NCI-H2171 treated with DMSO at 0.1 percent for 48 hours (cell line): ENCODE data around the gene BTAF1.

Source experiments
- DNase-seq: peaks from one replicate; lab custom pipeline; 2025; lab: John Stamatoyannopoulos, UW

The BTAF1 gene

DNA sequence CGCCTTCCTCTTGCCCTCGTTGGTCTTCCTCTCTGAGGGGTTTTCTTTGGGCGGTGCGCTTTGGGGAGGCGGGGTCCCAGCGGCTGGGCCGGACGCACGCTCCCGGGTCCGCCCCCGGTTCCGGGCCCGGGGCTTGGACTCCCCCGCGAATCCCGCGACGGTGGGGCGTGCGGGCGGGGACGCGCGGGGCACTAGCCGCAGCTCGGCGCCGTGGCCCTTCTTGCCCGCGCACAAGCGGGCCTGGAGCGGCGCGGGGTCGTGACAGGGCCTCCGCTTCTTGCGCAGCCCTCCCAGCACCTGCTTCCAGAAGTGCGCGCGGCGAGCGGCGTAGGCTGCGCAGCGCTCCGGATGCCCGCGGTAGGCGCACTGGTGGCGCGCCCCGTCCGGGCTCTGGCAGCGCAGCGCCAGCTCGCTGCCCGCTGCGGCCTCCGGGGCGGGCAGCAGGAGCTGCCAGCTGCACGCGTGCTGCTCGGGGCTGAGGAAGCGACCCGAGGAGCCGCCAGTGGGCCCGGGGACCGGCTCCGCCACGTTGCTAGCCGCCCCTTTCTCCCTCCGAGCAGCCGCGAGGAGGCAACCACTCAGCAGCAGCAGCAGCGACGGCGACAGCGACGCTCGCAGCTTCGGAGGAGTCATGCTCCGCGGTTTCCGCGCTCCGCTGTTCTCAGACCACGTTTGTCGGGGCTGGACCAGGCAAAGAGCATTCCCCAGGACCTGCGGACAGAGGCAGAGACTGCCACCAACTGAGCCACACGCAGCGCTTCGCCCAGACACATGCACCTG, 15.0 kb upstream of the BTAF1 start:
- DNase-seq, result peak; percentile 66

DNA sequence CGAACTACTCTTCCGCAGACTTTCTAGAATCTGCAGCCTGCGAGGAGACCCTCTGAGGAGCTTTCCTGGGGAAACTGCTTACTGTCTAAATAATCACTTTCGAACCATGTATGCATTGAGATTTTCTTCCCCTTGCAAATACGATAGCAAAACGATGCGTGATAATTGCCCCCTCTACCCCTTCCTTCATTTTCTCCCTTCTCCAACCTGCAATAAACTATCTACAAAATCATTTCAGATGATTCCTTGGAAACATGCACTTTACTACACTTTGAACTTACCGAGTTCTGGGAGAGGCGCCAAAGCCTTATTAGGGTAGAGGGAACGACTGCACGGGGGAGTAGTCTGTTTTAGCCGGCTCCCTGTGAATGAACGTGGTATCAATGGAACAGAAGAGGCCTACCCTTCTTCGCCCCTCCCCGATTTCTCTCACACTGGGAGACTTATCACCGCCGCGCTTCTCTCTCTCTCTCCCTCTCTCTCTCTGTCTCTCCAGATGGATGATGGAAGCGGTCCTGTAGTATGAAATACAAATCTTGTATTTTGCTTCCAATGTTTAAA, 14.4 kb upstream of the BTAF1 start, which contains the start of gene FGFBP3:
Gene FGFBP3 (minus strand): TSS at position 370 of the 561 bp plus-strand sequence. CDS start 517 bp downstream, outside the sequence.
- peak; percentile 78 for DNase-seq

- DNase-seq, result no peak
These were observed 13.1 kb upstream of the BTAF1 start for GRCh38 chr10:91910467-91910866.

GRCh38 chr10:91919651-91920050, 3.9 kb upstream of the BTAF1 start:
- DNase-seq, result no peak

DNA sequence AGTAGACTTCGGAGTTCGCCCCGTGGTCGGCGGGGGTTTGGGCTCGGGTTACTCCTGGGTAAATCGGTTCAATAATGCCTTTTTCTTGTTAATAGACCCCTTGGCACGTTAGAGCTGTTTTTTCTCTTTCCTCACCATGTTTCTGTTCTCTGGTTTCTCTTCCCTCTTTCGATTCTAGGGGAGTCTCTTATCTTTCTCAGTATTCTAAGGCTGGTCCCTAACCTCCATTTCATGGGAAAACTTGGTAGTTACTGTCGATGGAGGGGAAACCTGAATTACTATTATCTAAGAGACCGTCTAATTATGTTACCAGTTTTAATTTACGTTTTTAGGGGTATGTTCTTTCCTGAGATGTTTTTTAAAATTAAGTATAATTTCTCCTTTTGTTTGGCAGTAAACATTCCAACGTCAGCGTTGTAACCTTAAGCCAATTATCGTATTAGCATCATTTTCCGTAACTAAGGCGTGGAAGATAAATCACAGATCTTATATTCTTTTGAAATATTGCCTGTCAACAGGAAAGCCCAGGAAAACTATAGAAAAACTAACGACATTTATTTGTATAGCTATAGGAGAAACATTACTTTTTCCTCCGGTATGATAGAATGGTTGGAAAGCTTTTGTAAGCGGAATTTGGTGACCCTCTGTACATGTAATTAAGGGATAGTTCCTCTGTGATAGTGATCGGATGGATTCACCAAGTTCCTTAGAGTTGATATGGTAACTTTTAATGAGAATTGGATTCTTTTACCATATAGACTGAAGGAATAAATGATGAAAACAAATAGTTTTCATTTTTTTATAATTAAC, 847 bp downstream of the BTAF1 start:
- DNase-seq, result no peak

DNA sequence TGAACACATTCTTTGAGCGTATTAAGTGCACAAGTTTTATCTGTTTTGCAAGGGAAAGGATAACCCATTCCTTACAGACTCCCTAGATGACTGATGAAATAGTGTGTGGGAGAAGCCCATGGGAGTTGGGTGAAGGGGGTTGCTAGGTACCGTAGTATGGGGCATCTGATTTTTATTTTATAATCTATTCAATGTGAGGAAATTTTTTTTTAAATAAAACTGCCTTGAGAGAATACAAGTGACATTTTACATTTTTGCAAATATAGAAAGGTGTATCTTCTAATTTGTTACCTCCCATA, 1.4 kb downstream of the BTAF1 start:
- no peak for DNase-seq

DNA sequence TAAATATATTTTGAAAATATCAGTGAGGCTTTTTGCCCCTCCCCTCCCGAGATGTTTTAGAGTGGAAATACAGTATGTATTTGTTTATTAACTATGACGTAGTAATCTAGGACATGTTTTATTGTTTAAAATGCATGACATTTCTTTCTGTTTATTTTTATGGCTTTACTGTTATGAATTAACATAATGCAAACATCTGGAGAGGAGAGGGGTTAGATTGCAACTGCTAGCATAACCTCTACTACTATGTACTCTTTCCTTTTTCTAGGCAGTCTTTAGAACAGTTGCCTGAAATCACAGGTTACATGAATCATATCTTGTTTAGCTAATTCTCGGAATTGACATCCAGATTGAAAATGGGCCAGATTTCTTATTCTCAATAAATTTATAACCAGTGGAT, 7.4 kb downstream of the BTAF1 start:
- DNase-seq, result no peak

DNA sequence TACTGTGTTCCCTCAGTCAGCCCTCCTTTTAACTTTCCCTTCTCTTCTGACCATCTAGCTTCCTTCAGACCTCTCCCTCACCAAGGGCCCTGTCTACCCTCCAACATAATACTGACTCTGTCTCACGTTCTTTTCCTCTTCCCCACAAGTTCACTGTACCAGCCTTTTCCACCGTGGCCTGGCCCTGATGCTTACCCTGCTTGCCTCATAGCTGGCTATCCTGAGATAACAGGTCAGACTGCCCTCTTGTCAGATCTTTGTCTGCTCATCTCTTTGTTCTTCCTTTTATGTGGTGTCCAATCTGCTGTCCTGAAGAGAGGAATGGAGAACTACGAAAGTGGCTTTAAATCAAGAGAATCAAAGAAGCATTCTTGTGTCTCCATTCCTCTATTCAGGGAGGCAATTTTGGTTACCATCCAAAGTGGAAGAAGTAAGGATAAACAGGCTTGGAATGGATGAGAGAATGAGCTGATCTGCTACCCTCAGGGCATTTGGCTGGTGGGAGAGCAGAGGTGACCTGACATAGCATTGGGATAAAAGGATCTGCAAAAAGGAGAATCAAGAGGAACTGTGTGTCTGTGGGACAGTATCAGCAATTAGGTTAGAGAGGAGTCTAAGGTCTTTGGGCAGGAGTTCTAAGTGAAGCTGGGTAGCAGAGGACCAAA, 8.1 kb downstream of the BTAF1 start:
- no peak for DNase-seq

- no peak for DNase-seq
These were observed 9.2 kb downstream of the BTAF1 start for GRCh38 chr10:91932737-91933136.

GRCh38 chr10:91935886-91936285, 12.3 kb downstream of the BTAF1 start:
- DNase-seq, result no peak

- no peak for DNase-seq
These were observed 16.1 kb downstream of the BTAF1 start for GRCh38 chr10:91939653-91940052.

DNA sequence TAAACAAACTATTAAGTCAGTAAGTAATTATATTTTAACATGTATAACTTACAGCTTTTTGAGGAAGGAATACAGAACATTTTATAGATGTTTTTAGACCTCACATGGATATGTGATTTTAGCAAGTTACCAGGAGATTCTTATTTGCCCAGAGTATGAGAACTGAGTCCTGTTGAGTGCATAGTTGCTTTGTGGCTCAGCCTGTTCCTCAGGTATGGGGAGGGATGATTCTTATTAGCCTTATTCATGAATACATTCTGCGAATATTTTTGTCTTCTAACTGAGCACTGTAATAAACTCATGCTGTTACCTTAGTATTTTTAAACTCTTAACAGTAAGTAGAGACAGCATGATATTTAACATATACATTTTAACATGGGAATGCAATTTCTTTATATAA, 17.9 kb downstream of the BTAF1 start:
- no peak for DNase-seq

DNA sequence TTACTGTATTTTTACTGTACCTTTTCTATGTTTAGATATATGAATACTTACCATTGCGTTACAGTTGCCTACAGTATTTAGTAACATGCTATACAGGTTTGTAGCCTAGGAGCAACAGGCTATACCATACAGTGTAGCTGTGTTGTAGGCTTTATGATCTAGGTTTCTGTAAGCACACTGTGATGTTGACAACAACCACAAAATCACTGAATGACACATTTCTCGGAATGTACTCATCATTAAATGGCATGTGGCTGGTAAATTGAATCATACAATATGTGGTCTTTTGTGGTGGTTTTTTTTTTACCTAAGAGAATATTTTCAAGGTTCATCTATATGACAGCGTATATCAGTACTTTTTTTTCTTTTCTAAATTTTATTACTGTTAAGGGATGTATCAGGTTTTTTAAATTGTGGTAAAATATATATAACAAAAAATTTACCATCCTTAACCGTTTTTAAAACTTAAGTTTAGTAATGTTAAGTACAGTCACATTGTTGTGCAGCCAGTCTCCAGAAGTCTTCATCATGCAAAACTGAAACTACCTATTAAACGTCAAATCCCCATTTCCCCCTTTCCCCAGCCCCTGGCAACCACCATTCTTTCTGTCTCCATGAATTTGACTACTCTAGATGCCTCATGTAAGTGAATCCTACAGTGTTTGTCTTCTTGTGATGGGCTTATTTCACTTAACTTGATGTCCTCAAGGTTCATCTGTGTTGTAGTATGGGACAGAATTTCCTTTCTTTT, 21.5 kb downstream of the BTAF1 start:
- DNase-seq, result no peak

DNA sequence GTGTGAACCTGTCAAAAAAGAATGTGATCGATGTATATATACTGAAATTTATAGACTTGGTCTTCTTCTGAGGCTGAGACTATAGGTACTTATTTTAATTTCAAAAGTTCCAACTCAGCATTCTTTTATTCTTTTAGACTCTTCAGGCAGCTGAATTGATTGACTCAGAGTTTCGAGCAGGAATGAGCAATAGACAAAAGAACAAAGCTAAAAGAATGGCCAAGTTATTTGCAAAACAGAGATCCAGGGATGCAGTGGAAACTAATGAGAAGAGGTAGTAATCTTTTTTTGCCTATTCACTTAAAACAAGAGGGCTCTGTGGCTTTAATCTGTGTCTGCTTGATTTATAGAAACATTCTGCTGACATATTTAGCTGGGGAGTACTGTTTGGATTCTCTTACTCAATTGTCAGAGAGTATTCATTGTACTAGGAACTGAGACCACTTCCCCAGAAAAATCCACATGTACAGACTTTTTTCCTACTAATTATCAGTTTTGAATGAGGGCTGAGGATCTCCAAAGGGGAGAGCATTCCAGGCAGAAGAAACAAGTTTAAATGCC, 30.1 kb downstream of the BTAF1 start:
- DNase-seq, result no peak

- no peak for DNase-seq
These were observed 31.5 kb downstream of the BTAF1 start for GRCh38 chr10:91955114-91955513.

DNA sequence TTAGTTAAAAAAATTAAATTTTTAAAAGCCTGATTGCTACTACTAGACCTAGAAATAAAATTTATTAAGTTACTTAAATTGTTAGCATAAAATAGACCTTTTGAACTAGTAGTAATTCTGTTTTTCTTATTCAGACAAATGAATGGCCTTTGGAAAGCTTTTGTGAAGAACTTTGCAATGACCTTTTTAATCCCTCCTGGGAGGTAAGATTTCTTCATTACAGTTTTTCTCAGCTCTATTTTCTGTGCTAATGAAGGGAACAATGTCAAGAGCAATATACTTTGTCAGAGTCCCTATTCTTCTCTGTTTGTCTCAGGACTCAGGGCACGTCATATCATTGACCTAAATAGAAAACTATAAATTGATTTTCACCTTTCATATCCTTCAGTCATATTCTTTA, 33.5 kb downstream of the BTAF1 start:
- DNase-seq, result no peak

- no peak for DNase-seq
These were observed 45.7 kb downstream of the BTAF1 start for GRCh38 chr10:91969297-91969696.

DNA sequence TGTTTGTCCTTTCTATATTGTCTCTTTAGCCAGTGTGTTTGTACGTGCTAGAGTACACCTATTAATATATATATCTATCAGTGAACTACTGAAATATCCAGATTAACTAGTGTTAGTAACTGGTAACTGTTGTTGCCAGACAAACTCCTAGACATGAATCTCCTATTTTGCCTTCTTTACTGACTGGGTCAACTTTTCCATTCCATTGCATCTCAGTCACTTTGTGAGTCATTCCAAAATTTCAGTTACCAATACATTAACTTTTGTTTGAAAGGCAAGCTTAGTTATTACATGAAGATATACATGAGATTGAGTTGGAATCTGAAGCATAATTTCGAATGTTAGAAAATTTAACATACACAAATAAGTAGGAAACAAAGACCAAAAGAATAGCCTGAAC, 51.4 kb downstream of the BTAF1 start:
- no peak for DNase-seq

DNA sequence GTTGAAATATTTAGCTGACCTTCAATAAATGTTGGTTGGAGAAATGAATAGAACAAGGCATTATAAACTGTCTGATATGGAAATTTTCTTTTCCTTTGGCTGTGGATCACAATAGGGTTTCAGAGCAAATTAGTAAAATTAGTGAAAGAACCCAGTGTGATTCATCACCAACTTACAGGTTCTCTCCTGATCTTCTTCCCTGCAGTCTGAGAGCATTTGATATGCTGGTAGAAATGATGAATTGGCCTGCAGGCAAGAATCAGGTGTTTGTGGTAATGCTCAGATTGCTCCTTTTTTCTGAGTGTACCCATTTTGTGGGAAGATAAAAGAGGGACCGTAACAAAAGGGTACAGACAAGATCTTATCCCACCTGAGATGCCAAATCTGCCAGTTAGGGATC, 51.9 kb downstream of the BTAF1 start:
- no peak for DNase-seq

GRCh38 chr10:91976317-91977051, 52.9 kb downstream of the BTAF1 start:
- DNase-seq, result no peak

GRCh38 chr10:91977491-91977890, 53.9 kb downstream of the BTAF1 start:
- no peak for DNase-seq
